HK-2 (cell line): ENCODE data around the gene PHLDA2.

Experiments used
- DNase-seq: peaks from one replicate; pipeline ENCODE4 v3.0.0-alpha.2; 2018; ENCODE audit not compliant: unreplicated experiment

The PHLDA2 gene

DNA sequence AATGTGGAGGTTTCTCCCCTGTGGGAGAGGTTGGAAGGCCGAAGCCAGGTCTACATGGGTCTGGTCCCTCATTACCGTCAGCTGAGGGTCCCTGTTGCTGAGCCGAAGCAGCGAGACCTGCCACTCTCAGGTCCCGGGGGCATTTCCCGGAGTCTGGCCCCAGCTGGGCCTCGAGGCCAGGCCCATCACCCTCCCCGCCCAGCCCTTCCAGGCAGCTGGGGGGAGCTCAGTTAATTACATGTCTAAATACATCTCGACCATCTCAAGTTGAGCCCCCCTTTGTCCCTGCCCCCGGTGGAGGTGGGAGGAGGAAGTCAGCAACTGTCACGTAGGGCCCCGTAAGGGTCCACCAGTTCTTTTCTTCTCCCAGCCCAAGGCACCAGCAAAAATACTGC, 47.2 kb downstream of the PHLDA2 start:
- DNase-seq = no peak

DNA sequence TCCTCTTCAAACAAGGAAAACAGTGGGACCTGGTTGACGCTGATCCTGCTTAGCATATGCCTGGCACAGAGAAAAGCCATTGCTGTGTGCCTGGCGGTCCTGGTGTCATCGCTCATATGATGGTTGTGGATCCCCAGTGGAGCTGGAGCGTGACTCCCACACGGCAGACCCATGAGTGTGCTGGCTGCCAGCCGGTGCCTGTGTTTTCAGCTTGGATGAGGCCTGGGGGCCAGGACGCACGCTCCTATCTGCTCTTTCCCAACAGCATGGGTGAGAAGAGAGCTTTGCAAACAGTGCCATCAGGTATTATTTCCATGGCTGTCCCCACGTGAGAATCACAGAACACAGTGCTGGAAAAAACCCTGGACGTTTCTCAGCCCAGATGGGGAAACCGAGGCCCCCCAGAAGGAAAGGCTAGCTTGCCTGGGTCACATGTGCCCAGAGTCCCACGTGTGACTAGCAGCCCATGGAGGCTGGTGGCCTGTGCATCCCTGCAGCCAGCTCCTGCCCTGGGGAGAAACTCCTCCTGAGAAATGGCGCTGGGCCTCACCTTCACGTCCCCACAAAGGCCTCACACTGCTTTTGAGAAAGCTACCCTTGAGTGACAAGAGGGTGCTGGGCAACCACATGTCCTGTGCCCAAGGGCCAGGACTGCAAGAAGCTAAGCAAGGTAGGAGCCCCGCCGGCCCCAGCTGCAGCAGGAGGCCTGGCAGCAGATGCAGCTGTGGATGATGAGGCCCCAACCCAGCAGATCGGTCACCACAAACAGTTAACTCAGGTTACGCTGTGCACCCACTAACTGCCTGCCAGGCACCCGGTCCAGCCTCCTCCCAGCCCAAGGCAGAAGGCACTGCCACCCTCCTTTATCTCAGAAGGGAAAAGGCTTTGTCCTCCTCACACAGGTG, 47.9 kb downstream of the PHLDA2 start:
- DNase-seq = no peak

DNA sequence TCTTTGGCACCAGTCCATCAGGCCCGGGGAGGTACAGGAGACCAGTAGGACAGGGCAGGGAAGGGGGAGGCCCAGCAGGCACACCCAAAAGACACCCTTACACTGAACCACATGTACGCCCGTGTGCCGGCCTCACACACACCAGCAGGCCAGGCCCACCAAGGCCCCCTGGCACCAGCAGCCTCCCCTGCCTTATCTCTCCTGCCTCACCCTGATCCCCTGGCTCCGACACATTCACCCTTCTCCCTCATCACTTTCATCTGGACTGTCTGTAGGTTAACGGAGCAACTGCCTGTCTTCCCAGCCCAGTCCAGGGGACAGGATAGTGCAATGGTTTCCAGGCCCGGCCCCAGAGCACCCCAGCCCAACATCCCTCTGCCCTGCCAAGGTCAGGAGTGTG, 48.6 kb downstream of the PHLDA2 start:
- no peak for DNase-seq

DNA sequence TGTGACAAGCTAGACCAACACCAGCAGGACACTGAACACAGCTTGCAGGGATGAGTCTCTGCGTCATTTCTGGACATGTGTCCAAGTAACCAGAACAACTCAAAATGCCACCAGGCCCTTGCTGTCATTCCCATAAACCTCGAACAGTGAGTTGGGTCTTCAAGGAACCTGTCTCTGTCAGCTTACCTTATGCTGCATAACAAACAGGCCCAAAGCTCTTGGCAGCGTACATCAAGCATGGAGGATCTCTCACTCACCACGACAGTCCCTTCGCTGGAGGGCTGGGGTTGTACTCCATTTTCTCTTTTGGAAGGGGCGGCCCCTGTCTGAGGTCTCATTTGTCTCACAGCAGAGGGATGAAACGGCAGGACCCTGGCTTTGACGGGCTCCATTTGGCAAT, 50.4 kb downstream of the PHLDA2 start:
- DNase-seq = no peak
